PC-3 (cell line): ENCODE measurements around the gene MSI2. TPM values are rescaled to one million over a fixed set of nuclear protein-coding genes. Genes with fewer than 3 reads are reported as not detected.

Experiments
- ATAC-seq: fragments of 200-7000 bp; cut with Tn5 transposase; 2 replicates; pipeline ENCODE4 v1.9.1; 2020; ENCODE audit warnings: mild to moderate bottlenecking, moderate library complexity
- BruUV-seq: library from RNA; stranded (reverse); fragments of 400-500 nt; replicated peaks from 2 replicates; lab custom pipeline; 2021; lab: Mats Ljungman, UMichigan
- CTCF ChIA-PET: fragments of 300-600 bp; sonication (Branson Sonifier 250); formaldehyde crosslinking; loops from one replicate; lab custom pipeline; 2022; ENCODE audit warnings: antibody characterized with exemption; lab: Charles Lee
- POLR2A ChIA-PET: fragments of 300-600 bp; sonication (Branson Sonifier 250); formaldehyde crosslinking; loops from one replicate; lab custom pipeline; 2022; ENCODE audit warnings: antibody characterized with exemption; ENCODE audit not compliant: unreplicated experiment; lab: Charles Lee
- DNase-seq: peaks from one replicate; pipeline ENCODE4 v3.0.0-alpha.2; 2015
- H2AFZ ChIP-seq: fragments of 300-600 bp; sonication (generic); 2 replicates; pipeline ENCODE4 v1.6.0; 2016; ENCODE audit warnings: antibody characterized with exemption, low read length
- H3F3A ChIP-seq: fragments of 300-600 bp; sonication (generic); one replicate; pipeline ENCODE4 v1.6.0; 2017; ENCODE audit warnings: antibody characterized with exemption, low read length, control low read depth, mild to moderate bottlenecking; ENCODE audit not compliant: unreplicated experiment
- H3K27ac ChIP-seq: fragments of 300-600 bp; sonication (generic); 2 replicates; pipeline ENCODE4 v1.5.1; 2016; ENCODE audit warnings: mild to moderate bottlenecking, low read length
- H3K27me3 ChIP-seq: fragments of 300-600 bp; sonication (generic); 2 replicates; pipeline ENCODE4 v1.6.1; 2016; ENCODE audit warnings: low read length, mixed read lengths
- H3K36me3 ChIP-seq: fragments of 300-600 bp; sonication (generic); 2 replicates; pipeline ENCODE4 v1.6.1; 2016; ENCODE audit warnings: low read depth, mixed run types, low read length, mixed read lengths
- H3K4me1 ChIP-seq: fragments of 300-600 bp; sonication (generic); 2 replicates; pipeline ENCODE4 v1.5.1; 2016; ENCODE audit warnings: low read length; ENCODE audit not compliant: insufficient read depth
- H3K4me2 ChIP-seq: fragments of 300-600 bp; sonication (generic); 2 replicates; pipeline ENCODE4 v1.6.0; 2016; ENCODE audit warnings: low read length
- H3K4me3 ChIP-seq: fragments of 300-600 bp; sonication (generic); 2 replicates; pipeline ENCODE4 v1.5.1; 2016; ENCODE audit warnings: mild to moderate bottlenecking, low read length, mixed read lengths
- H3K79me2 ChIP-seq: fragments of 300-600 bp; sonication (generic); 2 replicates; pipeline ENCODE4 v1.6.1; 2017; ENCODE audit warnings: low read length, mixed read lengths
- H3K9ac ChIP-seq: fragments of 300-600 bp; sonication (generic); 2 replicates; pipeline ENCODE4 v1.6.0; 2016; ENCODE audit warnings: mild to moderate bottlenecking, low read length
- H3K9me2 ChIP-seq: fragments of 300-600 bp; sonication (generic); replicated peaks from 2 replicates; pipeline ENCODE4 v1.6.1; 2016; ENCODE audit warnings: mixed run types, low read length, mixed read lengths
- H3K9me3 ChIP-seq: fragments of 300-600 bp; sonication (generic); 2 replicates; pipeline ENCODE4 v1.6.1; 2016; ENCODE audit warnings: low read length, mixed read lengths
- H4K20me1 ChIP-seq: fragments of 300-600 bp; sonication (generic); 2 replicates; pipeline ENCODE4 v1.6.1; 2016; ENCODE audit warnings: low read length, mixed read lengths
- CTCF ChIP-seq: fragments of 300-600 bp; sonication (generic); conservative IDR thresholded peaks from 2 replicates; pipeline ENCODE4 v1.5.1; 2017; ENCODE audit warnings: antibody characterized with exemption, low read depth, mild to moderate bottlenecking, low read length
- EZH2 ChIP-seq: fragments of 300-600 bp; sonication (generic); IDR thresholded peaks from one replicate; pipeline ENCODE4 v1.6.1; 2017; ENCODE audit warnings: antibody characterized with exemption, mild to moderate bottlenecking, low read length; ENCODE audit not compliant: unreplicated experiment
- EZH2phosphoT487 ChIP-seq: fragments of 300-600 bp; sonication (generic); IDR thresholded peaks from 2 replicates; pipeline ENCODE4 v1.6.1; 2018; ENCODE audit warnings: mild to moderate bottlenecking, antibody characterized with exemption, low read length, borderline replicate concordance
- intact Hi-C: fragments of 100-400 bp; cut with micrococcal nuclease; formaldehyde crosslinking; loops from 2 replicates; pipeline ENCODE4 v1.9.0; 2023
- total RNA-seq: library from RNA; depleted of rRNA; stranded (reverse); fragments of >200 nt; gene quantifications from 2 replicates; pipeline ENCODE4 v1.2.3, GENCODE V29; 2014

MSI2 gene
- total RNA-seq, 1 experiment from 2014 or later = 54.7 TPM

- H4K20me1 ChIP-seq = no peaks in the 10 kb centered on the region
- no peaks in the 10 kb centered on the region for H3K36me3 ChIP-seq
- POLR2A ChIA-PET = no interaction called here
- H3K4me2 ChIP-seq = no peak overlapping the region
- no peak for ATAC-seq
- H3K4me1 ChIP-seq = peaks cover 4% of the 10 kb centered on the region
- H3K27ac ChIP-seq = no peak overlapping the region
- BruUV-seq = no TSS peak
- intact Hi-C loops = no loop called here
- no peak for DNase-seq
- no peaks in the 10 kb centered on the region for H3K27me3 ChIP-seq
- no peaks in the 10 kb centered on the region for H3F3A ChIP-seq
- CTCF ChIA-PET = no interaction called here
- no peak overlapping the region for H3K4me3 ChIP-seq
- H3K9me2 ChIP-seq = no peaks in the 10 kb centered on the region
- H3K9ac ChIP-seq = no peak overlapping the region
- TF ChIP-seq EZH2 (no peak), CTCF (no peak), EZH2phosphoT487 (no peak)
- H3K79me2 ChIP-seq = no peaks in the 10 kb centered on the region
- H3K9me3 ChIP-seq = no peaks in the 10 kb centered on the region
- H2AFZ ChIP-seq = no peak overlapping the region
Observed at GRCh38 chr17:57634713-57635465, 378.6 kb downstream of the MSI2 start.

- CTCF ChIA-PET = no interaction called here
- DNase-seq = no peak
- POLR2A ChIA-PET = no interaction called here
- Histone ChIP-seq H3K27me3 (no peaks in the 10 kb centered on the region), H3K9me3 (no peaks in the 10 kb centered on the region), H3F3A (no peaks in the 10 kb centered on the region), H3K27ac (no peak overlapping the region), H3K9me2 (no peaks in the 10 kb centered on the region), H3K4me3 (no peak overlapping the region), H4K20me1 (no peaks in the 10 kb centered on the region), H3K36me3 (no peaks in the 10 kb centered on the region), H3K79me2 (no peaks in the 10 kb centered on the region), H3K9ac (no peak overlapping the region), H3K4me1 (peaks cover 4% of the 10 kb centered on the region), H3K4me2 (no peak overlapping the region), H2AFZ (no peak overlapping the region)
- no peak for TF ChIP-seq EZH2
- no peak for TF ChIP-seq EZH2phosphoT487
- TF ChIP-seq CTCF = no peak
- ATAC-seq = no peak
- BruUV-seq = no TSS peak
- intact Hi-C loops = no loop called here
Observed at GRCh38 chr17:57636274-57636673, 380.0 kb downstream of the MSI2 start.
